Coronary artery (tissue), 2 donors: Measurements from ENCODE around the gene PCSK5.

Source experiments
- DNase-seq: peaks from one replicate; pipeline ENCODE4 v3.0.0-alpha.2; 2017; ENCODE audit warnings: low spot score
- H3K27ac ChIP-seq, 2 donors: fragments of 200-600 bp; sonication (generic); one replicate each; pipeline ENCODE4 v1.5.1; 2016 to 2019
- H3K4me3 ChIP-seq: fragments of 200-600 bp; sonication (generic); 2 replicates; pipeline ENCODE4 v1.5.1; 2016; ENCODE audit warnings: mild to moderate bottlenecking, moderate library complexity
- TF ChIP-seq, protein P1 (sequence below): fragments of 200-600 bp; sonication (generic); IDR thresholded peaks from one replicate; pipeline ENCODE4 v1.5.1; 2019; ENCODE audit warnings: antibody characterized with exemption

The PCSK5 gene

GRCh38 chr9:76373173-76373783, 482.8 kb downstream of the PCSK5 start:
- no peak for DNase-seq
- Histone ChIP-seq H3K4me3 (no peak overlapping the region), H3K27ac (peak overlapping the region in 1 of 2 donors; percentile 6)
- TF ChIP-seq, protein P1, sequence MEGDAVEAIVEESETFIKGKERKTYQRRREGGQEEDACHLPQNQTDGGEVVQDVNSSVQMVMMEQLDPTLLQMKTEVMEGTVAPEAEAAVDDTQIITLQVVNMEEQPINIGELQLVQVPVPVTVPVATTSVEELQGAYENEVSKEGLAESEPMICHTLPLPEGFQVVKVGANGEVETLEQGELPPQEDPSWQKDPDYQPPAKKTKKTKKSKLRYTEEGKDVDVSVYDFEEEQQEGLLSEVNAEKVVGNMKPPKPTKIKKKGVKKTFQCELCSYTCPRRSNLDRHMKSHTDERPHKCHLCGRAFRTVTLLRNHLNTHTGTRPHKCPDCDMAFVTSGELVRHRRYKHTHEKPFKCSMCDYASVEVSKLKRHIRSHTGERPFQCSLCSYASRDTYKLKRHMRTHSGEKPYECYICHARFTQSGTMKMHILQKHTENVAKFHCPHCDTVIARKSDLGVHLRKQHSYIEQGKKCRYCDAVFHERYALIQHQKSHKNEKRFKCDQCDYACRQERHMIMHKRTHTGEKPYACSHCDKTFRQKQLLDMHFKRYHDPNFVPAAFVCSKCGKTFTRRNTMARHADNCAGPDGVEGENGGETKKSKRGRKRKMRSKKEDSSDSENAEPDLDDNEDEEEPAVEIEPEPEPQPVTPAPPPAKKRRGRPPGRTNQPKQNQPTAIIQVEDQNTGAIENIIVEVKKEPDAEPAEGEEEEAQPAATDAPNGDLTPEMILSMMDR: no peak

DNA sequence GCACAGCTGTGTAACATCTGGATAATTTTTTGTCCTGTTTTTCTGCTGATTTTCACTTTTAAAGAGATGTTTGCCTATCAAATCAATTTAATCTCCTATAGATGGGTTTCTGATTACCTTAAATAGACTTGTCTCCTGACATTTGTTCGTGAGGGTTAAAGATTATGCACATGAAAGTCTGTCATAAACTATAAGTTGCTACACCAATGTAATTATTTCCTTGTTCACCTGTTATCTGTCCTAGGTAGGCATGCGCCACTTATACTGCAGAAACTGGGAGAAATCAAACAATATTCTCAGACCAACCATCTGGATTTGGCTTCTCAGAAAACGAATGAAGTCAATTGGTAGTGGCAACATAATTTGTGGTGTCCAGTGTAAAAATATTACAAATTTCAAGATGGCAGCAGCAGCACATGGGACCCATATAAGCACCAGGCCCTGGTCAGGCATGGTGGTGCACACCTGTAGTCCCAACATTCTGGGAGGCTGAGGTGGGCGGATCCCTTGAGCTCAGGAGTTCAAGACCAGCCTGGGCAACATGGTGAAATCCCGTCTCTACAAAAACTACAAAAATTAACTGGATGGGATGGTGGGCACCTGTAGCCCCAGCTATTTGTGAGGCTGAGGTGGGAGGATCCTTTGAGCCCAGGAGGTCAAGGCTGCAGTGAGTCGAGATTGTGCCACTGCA, 483.5 kb downstream of the PCSK5 start:
- TF ChIP-seq, protein P1: no peak
- H3K27ac ChIP-seq: no peak overlapping the region
- no peak overlapping the region for H3K4me3 ChIP-seq
- DNase-seq: no peak

DNA sequence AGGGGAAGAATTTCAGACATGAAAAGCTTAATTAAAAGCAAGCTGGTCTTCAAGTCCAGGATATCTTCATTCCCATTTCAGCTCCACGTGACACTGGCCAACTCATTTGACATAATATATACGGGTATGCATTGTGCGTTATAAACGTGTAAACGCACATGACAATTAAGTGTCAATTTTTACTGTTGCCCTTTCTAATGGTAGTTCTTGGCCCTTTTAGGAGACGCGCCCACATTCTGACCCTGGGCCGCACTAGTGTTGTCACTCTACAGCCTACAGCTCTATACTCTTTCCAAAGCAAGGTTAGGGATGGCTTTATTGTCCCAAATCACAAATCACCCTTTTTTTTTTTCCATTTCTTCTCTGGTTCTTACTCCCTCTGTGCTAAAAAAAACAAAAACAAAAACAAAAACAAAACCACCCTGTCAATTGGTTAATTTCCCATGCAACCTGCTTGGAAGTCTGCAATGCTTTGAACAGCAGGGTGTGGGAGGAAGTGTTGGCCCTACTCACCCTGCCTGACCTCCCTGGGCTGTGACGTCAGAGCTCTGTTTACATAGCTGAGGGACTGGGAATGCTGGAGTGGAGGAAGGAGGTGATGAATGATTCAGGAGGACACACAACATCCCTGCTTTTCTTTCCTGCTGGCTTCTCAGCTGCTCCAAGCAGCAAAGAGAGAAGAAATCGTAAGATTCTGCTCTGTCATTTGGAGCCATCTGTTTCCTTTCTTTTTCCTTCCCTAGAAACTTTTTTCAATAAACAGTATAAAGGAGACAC, 484.5 kb downstream of the PCSK5 start:
- Histone ChIP-seq H3K27ac (no peak overlapping the region), H3K4me3 (no peak overlapping the region)
- no peak for DNase-seq
- TF ChIP-seq, protein P1: no peak

GRCh38 chr9:76377791-76378190, 487.3 kb downstream of the PCSK5 start:
- H3K4me3 ChIP-seq: no peak overlapping the region
- TF ChIP-seq, protein P1: no peak
- no peak overlapping the region for H3K27ac ChIP-seq
- no peak for DNase-seq

GRCh38 chr9:76378367-76379073, 488.0 kb downstream of the PCSK5 start:
- no peak for DNase-seq
- TF ChIP-seq, protein P1: no peak
- Histone ChIP-seq H3K4me3 (no peak overlapping the region), H3K27ac (no peak overlapping the region)

DNA sequence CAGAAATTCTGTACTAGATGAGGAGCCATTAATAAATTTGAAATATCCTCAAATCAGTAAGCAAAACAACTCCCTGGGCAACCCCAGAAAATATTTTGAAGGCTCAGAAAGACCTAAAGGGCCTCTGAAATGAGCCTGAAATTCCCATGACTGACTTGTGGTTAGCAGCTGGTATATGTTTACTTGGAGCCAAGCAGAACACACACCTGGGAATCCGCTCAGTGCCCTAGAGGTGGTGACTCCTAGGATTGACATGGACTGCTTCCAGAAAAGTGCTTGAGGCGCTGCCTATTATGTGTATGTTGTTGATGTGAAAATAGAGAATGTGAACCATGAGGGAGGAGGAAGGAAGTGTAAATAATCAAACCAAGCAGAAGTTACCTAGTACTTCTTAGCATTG, 489.0 kb downstream of the PCSK5 start:
- no peak for DNase-seq
- Histone ChIP-seq H3K27ac (no peak overlapping the region), H3K4me3 (no peak overlapping the region)
- TF ChIP-seq, protein P1: no peak
